Esophagus muscularis mucosa (tissue), 4 donors: ENCODE measurements around the gene TFF1. TPM values are rescaled to one million over a fixed set of nuclear protein-coding genes. Genes with fewer than 3 reads are reported as not detected.

Experiments used
- DNase-seq: peaks from one replicate; pipeline ENCODE4 v3.0.0-alpha.2; 2017; ENCODE audit errors: extremely low spot score
- H3K27ac ChIP-seq, 4 donors: fragments of 200-600 bp; sonication (generic); replicated peaks in 1 of 4; 1 replicate in 3 of 4; 2 replicates in 1 of 4; pipeline ENCODE4 v1.5.1; 2016 to 2019; ENCODE audit warnings: mild to moderate bottlenecking in 1 of 4
- H3K27me3 ChIP-seq, 4 donors: fragments of 200-600 bp; sonication (generic); one replicate each; pipeline versions ENCODE4 v1.5.1 to v1.6.0; 2016 to 2019
- H3K36me3 ChIP-seq, 4 donors: fragments of 200-600 bp; sonication (generic); one replicate each; pipeline ENCODE4 v1.5.1; 2016 to 2019
- H3K4me1 ChIP-seq, 4 donors: fragments of 200-600 bp; sonication (generic); one replicate each; pipeline ENCODE4 v1.5.1; 2016 to 2019
- H3K4me3 ChIP-seq, 4 donors: fragments of 200-600 bp; sonication (generic); 1 replicate in 2 of 4; 2 replicates in 2 of 4; pipeline ENCODE4 v1.5.1; 2016 to 2019; ENCODE audit warnings: mild to moderate bottlenecking in 4 of 4, moderate library complexity in 1 of 4
- H3K9me3 ChIP-seq, 4 donors: fragments of 200-600 bp; sonication (generic); 1 replicate in 3 of 4; 2 replicates in 1 of 4; pipeline ENCODE4 v1.5.1; 2016 to 2019
- EP300 ChIP-seq: sonication (generic); formaldehyde crosslinking; IDR thresholded peaks from one replicate; pipeline ENCODE4 v1.6.1; 2017; ENCODE audit warnings: antibody characterized with exemption
- POLR2A ChIP-seq: fragments of 450-650 bp; IDR thresholded peaks from one replicate; pipeline ENCODE4 v1.6.1; 2017; ENCODE audit warnings: antibody characterized with exemption, moderate library complexity, mild to moderate bottlenecking, low read depth
- POLR2AphosphoS5 ChIP-seq, 2 donors: sonication (generic); formaldehyde crosslinking; IDR thresholded peaks; one replicate each; pipeline ENCODE4 v1.6.1; 2017; ENCODE audit warnings: antibody characterized with exemption in 2 of 2
- WGBS: methylation state at CpG from one replicate; pipeline ENCODE4 v1.1.5; 2018; 5-methylcytosine and 5-hydroxymethylcytosine counted together
- intact Hi-C: fragments of 100-400 bp; cut with DNase I; formaldehyde crosslinking; loops from one replicate; pipeline ENCODE4 v1.15.1; 2023
- total RNA-seq, 4 donors: library from RNA; depleted of rRNA; stranded (reverse); fragments of >200 nt; gene quantifications; one replicate each; pipeline versions ENCODE4 v1.1.0 to v1.2.1, GENCODE V29; 2016
- TF ChIP-seq, protein P1 (sequence below), 3 experiments: fragments of 200-600 bp in 2 of 3; fragments of 450-650 bp in 1 of 3; sonication (generic) in 2 of 3; IDR thresholded peaks; one replicate each; pipeline ENCODE4 v1.5.1; 2017 to 2019; ENCODE audit warnings: antibody characterized with exemption in 3 of 3, mild to moderate bottlenecking in 2 of 3, moderate library complexity in 1 of 3

Gene TFF1
- not detected for total RNA-seq

DNA sequence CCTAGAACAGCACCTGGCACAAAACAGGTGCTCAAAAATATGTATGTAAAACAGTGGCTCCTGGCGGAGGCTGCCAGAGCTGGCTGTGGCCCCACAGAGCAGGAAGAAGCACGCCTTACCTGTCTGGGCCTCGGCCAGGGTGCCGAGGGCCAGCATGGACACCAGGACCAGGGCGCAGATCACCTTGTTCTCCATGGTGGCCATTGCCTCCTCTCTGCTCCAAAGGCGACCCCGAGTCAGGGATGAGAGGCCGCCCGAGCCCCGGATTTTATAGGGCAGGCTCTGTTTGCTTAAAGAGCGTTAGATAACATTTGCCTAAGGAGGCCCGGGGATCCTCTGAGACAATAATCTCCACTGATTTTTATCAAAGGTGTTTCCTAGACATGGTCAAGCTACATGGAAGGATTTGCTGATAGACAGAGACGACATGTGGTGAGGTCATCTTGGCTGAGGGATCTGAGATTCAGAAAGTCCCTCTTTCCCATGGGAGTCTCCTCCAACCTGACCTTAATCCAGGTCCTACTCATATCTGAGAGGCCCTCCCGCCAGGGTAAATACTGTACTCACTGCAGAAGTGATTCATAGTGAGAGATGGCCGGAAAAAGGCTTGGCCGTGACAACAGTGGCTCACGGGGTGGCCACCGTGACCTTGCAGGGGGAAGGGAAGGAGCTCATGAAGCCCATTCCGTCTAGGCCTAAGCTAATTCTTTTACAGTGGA, at the start of gene TFF1:
Gene TFF1 (minus strand): TSS at position 244 of the 719 bp plus-strand sequence. CDS start 40 bp downstream, at position 204.
- H3K27me3 ChIP-seq = peaks cover 0 to 69% (median 0%) of the 10 kb centered on the region in 4 donors
- no peak within 1 kb of the TSS for H3K4me3 ChIP-seq
- WGBS = 95% methylated on average over 19 of the region's 19 CpGs
- no peaks in the 10 kb centered on the region for H3K9me3 ChIP-seq
- no peak for DNase-seq
- no peak for TF ChIP-seq POLR2A
- TF ChIP-seq POLR2AphosphoS5 (IDR thresholded peaks at IDR 0.05) = no peak
- no peak for TF ChIP-seq EP300
- TF ChIP-seq, protein P1, sequence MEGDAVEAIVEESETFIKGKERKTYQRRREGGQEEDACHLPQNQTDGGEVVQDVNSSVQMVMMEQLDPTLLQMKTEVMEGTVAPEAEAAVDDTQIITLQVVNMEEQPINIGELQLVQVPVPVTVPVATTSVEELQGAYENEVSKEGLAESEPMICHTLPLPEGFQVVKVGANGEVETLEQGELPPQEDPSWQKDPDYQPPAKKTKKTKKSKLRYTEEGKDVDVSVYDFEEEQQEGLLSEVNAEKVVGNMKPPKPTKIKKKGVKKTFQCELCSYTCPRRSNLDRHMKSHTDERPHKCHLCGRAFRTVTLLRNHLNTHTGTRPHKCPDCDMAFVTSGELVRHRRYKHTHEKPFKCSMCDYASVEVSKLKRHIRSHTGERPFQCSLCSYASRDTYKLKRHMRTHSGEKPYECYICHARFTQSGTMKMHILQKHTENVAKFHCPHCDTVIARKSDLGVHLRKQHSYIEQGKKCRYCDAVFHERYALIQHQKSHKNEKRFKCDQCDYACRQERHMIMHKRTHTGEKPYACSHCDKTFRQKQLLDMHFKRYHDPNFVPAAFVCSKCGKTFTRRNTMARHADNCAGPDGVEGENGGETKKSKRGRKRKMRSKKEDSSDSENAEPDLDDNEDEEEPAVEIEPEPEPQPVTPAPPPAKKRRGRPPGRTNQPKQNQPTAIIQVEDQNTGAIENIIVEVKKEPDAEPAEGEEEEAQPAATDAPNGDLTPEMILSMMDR (IDR thresholded peaks at IDR 0.05) = no peak
- intact Hi-C loops = no loop called here
- H3K4me1 ChIP-seq = no peaks in the 10 kb centered on the region
- H3K36me3 ChIP-seq = no peaks in the 10 kb centered on the region
- H3K27ac ChIP-seq = no peak within 1 kb of the TSS

DNA sequence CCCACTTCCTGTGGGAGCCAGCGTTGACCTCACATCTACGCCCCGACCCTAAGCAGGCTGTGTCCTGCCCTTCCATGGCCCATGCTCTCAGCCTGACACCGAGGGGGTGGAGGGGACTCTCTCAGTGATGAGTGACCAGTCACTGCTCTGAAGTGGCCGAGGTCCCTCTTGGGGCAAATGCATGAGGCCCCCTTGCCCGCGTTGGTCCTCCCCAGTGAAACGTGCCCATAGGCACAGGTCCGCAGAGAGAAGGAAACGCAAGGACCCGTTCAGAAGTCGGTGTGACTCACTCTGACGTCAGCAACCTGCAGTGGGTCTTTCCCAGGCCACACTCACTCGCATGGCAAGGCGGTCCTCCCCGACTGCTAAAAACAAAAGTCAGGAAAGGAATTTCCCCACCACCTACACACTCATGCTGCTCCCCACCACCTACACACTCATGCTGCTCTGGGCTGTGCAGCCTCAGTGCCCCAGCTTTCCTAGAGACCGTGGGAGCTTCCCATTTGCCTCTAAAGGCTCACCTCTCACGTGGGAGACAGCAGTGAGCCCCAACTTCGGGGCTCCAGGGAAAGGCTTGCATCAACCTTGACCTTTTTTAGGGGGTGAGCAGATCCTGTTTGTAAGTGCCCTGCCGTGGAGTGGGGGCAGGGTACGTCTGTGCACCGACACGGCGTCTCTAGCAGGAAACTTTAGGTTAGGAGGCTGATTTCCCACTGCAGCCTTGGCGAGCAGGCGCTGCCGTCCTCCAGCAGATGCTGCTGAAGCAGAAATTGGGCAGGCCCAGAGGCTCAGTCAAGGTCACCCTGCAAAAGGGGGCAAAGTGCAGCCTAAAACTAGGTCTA, 48.8 kb upstream of the TFF1 start:
- TF ChIP-seq, protein P1 (IDR thresholded peaks at IDR 0.05) = no peak
- TF ChIP-seq EP300 = no peak
- no peak for TF ChIP-seq POLR2A
- intact Hi-C loops = no loop called here
- Histone ChIP-seq H3K4me3 (no peak overlapping the region), H3K4me1 (no peaks in the 10 kb centered on the region), H3K36me3 (no peaks in the 10 kb centered on the region), H3K27ac (no peak overlapping the region), H3K9me3 (peaks cover 0 to 3% (median 0%) of the 10 kb centered on the region in 4 donors), H3K27me3 (peaks cover 0 to 66% (median 0%) of the 10 kb centered on the region in 4 donors)
- 48% methylated on average over 23 of the region's 27 CpGs for WGBS
- no peak for DNase-seq

- TF ChIP-seq EP300 (no peak), POLR2AphosphoS5 (IDR thresholded peaks at IDR 0.05) (no peak)
- Histone ChIP-seq H3K27me3 (peaks cover 0 to 73% (median 0%) of the 10 kb centered on the region in 4 donors), H3K4me1 (no peaks in the 10 kb centered on the region), H3K9me3 (peaks cover 0 to 2% (median 0%) of the 10 kb centered on the region in 4 donors), H3K36me3 (no peaks in the 10 kb centered on the region), H3K27ac (no peak overlapping the region), H3K4me3 (no peak overlapping the region)
- 88% methylated on average over 8 of the region's 8 CpGs for WGBS
- no peak for DNase-seq
- intact Hi-C loops = no loop called here
Measured at GRCh38 chr21:42414553-42414927, 48.2 kb upstream of the TFF1 start.

- H3K27me3 ChIP-seq = peaks cover 0 to 72% (median 0%) of the 10 kb centered on the region in 4 donors
- 95% methylated on average over 8 of the region's 8 CpGs for WGBS
- H3K9me3 ChIP-seq = no peaks in the 10 kb centered on the region
- H3K4me3 ChIP-seq = no peak overlapping the region
- DNase-seq = no peak
- no peak overlapping the region for H3K27ac ChIP-seq
- TF ChIP-seq, protein P1 (IDR thresholded peaks at IDR 0.05) = no peak
- TF ChIP-seq POLR2AphosphoS5 (IDR thresholded peaks at IDR 0.05) = no peak
- TF ChIP-seq EP300 = no peak
- TF ChIP-seq POLR2A = no peak
- no peaks in the 10 kb centered on the region for H3K36me3 ChIP-seq
- H3K4me1 ChIP-seq = no peaks in the 10 kb centered on the region
- intact Hi-C loops = no loop called here
Measured at GRCh38 chr21:42414066-42414465, 47.7 kb upstream of the TFF1 start.

DNA sequence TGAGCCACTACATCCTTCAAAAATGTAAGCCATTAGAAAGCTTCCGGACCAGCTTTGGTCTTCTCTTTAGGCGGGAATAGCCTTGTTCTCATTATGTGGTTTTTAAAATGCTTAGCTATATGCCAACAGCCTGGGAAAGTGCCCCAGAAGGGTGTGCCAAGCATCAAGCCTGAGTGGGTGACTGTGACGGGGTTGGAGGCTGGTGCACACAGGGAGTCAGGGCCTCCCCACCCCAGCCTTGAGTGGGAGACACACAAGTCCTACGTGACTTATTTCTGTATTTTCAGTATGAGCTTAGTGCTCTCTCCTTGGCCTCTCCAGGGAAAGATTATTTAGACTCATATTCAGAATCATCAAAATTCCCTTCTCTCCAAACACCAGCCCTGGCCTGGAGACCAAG, 47.2 kb upstream of the TFF1 start:
- no peaks in the 10 kb centered on the region for H3K4me1 ChIP-seq
- no peak for TF ChIP-seq POLR2A
- no peak overlapping the region for H3K4me3 ChIP-seq
- H3K27ac ChIP-seq = no peak overlapping the region
- WGBS = 91% methylated on average over 4 of the region's 4 CpGs
- intact Hi-C loops = no loop called here
- H3K9me3 ChIP-seq = no peaks in the 10 kb centered on the region
- H3K36me3 ChIP-seq = no peaks in the 10 kb centered on the region
- H3K27me3 ChIP-seq = peaks cover 0 to 67% (median 0%) of the 10 kb centered on the region in 4 donors
- no peak for DNase-seq
